GM19099 (cell line): ENCODE results near the gene CTNNBL1.

Experiments used
- POLR2A ChIP-seq: IDR thresholded peaks from 3 replicates; pipeline ENCODE4 v1.6.1; 2011; ENCODE audit warnings: low read depth; ENCODE audit not compliant: insufficient read length; ENCODE audit errors: extremely low read depth

CTNNBL1 gene

DNA sequence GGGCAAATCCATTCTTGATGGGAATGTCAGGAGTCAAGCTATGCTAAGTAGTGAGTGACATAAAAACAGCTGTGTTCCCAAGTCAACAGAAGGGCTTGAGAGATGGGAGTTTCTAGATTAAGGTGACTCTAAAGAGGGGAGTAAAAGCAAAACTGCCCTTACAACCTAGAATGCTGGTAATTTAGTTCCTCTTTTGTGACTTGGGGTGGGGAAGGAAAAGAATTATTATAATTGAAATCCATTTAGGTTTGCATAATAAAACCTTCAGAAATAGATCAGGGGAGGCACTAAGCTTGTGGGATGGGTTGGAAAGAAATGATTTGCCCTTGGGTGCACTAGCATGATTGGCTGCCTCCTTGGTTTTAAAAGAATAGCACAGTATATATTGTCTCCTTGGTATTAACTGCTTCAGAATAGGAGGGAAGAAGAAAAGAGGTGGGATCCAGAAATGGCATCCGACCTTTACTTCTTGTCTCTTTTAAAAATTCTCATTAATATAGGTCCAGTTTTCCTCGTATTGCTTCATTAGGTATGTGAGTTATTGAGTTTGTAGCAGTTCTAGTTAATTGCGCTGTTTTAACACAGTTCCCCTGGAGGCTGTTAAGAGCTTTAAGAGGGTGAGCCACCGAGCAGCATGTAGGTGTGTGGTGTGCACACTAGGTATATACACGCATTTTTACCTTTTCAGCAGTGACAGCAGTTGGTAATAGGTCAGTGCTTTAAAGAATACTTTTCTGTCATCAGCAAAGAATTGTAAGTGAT, 113.8 kb downstream of the CTNNBL1 start:
- TF ChIP-seq POLR2A = no peak

DNA sequence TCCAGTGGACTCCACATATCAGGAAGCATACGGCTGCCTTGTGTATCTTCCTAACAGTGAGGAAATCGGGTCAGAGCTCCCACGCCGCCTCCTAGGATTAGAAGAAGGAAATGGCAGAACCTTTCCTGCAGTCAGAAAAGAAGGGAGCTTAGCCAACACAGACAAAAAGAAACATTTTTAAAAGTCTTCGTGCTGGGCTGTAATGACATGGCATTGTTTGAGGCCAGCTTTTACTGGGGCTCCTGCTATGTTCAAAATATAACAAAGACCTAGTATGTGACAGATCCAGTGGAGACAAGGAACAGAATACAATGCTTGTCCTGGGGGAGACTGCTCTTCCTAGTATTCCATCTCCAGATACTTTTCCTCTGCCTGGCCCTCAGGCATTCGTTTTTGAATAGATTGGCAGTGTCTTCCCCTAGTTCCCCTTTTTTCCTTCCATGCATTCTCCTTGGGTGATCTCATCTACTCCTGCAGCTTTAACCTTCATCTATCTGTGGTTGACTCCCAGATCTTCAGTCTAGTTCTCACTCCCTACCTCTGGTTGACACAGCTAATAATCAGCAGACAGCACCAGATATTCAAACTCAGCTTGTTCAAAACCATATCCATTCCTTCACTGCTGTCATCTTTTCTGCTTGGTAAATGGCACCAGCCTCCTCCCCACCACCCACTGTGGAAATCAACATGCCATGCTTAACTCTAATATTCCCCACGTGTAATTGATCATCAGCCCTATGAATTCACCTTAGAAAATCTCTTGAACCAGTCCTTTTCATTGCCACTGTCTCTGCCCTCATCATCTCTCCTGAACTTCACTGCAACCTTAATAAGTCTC, 114.6 kb downstream of the CTNNBL1 start:
- TF ChIP-seq POLR2A = no peak

- no peak for TF ChIP-seq POLR2A
Measured at GRCh38 chr20:37810027-37810426, 116.2 kb downstream of the CTNNBL1 start.

- no peak for TF ChIP-seq POLR2A
Measured at GRCh38 chr20:37816003-37816402, 122.2 kb downstream of the CTNNBL1 start.

GRCh38 chr20:37816726-37817125, 122.9 kb downstream of the CTNNBL1 start:
- no peak for TF ChIP-seq POLR2A

GRCh38 chr20:37821696-37822095, 127.9 kb downstream of the CTNNBL1 start:
- TF ChIP-seq POLR2A = no peak

DNA sequence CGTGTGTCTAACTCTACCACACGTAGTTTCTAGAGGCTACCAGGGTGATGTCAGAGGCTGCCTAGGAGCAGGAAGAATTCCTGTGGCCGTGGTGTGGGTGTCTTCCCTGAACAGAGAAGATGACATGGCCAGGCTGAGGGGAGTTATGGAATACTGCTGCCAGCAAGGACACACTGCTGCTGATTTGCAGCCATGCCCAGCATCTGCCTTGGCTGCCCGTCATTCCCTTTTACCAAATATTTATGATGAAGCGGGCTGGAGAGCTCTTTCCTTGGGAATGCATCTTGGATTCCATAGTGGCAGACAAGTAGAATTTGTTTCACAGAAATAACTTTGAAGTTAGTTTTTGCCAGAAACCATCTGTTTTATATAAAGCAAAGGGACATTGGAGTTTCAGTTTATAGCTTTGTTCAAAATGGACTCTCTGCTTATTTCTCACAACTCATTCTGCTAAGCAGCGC, 128.3 kb downstream of the CTNNBL1 start:
- TF ChIP-seq POLR2A = no peak

- no peak for TF ChIP-seq POLR2A
Measured at GRCh38 chr20:37823296-37823980, 129.6 kb downstream of the CTNNBL1 start.

GRCh38 chr20:37827605-37828004, 133.8 kb downstream of the CTNNBL1 start:
- no peak for TF ChIP-seq POLR2A

GRCh38 chr20:37828684-37829083, 134.9 kb downstream of the CTNNBL1 start:
- no peak for TF ChIP-seq POLR2A

GRCh38 chr20:37829128-37829527, 135.3 kb downstream of the CTNNBL1 start:
- TF ChIP-seq POLR2A = no peak

DNA sequence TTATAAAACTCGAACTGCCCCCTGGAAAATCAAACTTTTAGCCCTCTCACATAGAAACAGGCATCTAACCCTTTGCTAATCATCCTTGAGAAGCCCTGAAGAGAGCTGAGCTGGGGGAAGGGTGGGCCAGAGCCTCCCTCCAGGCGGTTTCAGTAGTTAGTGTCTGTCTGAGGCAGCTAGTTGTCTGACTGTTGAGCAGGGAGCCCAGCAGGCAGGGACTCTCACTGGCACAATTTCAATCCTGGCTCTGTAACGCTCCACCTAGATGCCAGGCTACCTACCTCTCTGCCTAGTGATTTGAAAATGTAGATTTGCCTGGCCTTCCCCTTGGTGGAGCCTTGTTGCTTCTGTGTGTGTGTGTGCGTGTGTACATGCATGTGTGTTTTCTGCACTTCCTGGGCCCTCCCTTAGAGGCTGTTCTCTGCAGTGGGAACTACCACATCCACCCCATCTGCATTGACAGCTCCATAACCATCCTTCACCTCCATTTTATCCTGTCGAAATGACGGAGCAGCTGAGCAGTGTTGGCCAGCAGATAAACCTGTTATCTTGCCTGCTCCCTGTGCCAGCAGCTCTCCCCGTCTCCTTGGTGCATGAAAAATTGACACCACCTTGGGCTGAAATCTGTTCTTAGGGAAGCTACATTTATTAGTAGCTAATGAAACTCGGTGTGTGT, 139.5 kb downstream of the CTNNBL1 start:
- no peak for TF ChIP-seq POLR2A

DNA sequence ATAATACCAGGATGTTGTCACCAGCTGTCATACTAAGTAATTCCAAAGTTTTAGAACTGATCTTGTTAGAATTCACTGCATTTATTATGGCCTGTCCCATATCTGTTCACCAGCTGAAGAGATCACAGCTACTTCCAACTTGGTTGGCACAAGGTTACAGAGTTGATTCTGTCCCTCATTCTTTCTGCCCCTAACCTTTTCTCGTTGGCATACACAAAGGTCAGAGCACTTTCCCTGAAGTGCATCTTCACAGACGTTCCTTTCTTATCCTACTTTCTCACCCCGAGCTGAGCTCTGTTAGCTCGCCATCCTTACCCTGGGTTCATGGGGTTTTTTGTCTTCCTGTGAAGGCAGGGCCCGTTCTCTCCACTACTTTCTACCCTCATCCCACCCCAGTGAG, 143.1 kb downstream of the CTNNBL1 start:
- TF ChIP-seq POLR2A = no peak

DNA sequence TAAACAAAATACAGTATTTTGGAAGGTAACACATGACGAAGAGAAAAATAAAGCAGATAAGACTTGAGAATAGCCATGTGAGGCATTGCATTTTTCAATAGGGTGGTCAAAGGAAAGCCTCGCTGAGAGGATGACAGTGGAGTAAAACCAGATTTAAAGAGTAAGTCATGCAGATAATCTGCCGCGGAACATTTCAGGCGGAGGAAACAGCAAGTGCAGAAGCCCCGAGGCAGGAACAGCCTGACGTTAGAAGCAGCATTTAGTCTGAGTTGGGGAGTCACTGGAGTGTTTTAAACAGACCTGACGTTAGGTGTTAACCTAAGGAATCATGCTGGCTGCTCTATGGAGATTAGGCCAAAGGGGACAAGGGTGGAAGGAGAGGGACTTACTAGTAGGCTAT, 144.1 kb downstream of the CTNNBL1 start:
- TF ChIP-seq POLR2A = no peak
